ENCODE data around the gene DNAJC18.

DNA sequence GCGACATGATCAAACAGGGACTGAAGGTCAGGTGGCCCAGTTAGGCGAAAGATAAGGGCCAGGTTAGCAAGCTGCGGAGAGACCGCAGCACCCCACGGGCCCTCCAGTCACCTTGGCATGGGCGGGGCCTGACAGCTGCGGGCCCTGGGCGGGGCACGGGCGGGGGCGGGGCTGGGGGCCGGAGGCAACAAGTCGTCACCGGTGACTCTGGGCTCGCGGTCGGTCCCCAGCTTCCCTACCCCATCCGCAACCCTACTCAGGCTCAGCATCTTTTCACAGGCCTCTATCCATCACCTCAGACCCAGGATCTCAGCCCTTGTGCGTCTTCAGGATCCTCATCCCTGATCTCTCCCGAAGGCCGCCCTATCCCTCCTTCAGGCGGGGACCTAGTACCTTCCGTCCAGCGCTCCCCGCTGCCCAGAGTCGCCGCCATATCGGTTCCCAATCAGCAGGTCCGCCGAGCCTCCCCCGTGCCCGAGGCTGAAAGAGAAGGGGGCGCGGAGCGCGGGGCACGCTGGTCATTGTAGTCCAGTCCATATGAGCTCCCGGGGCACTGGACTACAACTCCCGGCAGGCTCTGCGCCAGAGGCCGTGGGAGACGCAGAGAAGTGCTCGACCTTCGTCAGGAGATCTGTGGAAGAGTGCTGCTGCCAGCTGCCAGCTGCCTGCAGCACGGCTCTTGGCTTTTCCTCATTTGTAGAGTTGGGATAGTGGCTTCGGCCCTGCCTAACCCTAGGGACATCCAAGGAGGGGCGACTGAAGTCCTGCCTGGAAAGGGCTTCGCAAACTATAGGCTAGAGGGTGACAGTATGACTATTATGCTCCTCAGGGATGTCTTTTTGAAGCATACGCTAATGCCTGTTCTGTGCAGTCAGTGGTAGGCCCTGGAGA is at the start of gene DNAJC18:
- TF ChIP-seq, protein P1, sequence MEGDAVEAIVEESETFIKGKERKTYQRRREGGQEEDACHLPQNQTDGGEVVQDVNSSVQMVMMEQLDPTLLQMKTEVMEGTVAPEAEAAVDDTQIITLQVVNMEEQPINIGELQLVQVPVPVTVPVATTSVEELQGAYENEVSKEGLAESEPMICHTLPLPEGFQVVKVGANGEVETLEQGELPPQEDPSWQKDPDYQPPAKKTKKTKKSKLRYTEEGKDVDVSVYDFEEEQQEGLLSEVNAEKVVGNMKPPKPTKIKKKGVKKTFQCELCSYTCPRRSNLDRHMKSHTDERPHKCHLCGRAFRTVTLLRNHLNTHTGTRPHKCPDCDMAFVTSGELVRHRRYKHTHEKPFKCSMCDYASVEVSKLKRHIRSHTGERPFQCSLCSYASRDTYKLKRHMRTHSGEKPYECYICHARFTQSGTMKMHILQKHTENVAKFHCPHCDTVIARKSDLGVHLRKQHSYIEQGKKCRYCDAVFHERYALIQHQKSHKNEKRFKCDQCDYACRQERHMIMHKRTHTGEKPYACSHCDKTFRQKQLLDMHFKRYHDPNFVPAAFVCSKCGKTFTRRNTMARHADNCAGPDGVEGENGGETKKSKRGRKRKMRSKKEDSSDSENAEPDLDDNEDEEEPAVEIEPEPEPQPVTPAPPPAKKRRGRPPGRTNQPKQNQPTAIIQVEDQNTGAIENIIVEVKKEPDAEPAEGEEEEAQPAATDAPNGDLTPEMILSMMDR (conservative IDR thresholded peaks at IDR 0.05; ENCODE audit: low read depth, low read length) = no peak
- no peak for TF ChIP-seq EZH2 (IDR thresholded peaks at IDR 0.05; ENCODE audit: borderline replicate concordance, low read depth, low read length, poor library complexity, severe bottlenecking)

Measured in A673 (cell line).